Trophoblast cell (in vitro differentiated cells and primary cell): ENCODE data around the gene HOXC5.
"Not testable (repeated sequence)": the region's sequence is repeated elsewhere in the genome, so short reads cannot be mapped to it uniquely, and the experiment has no call there.

Source experiments
- DNase-seq, 2 donors: peaks; one replicate each; pipeline ENCODE4 v3.0.0-alpha.2; 2016
- H2AFZ ChIP-seq: 2 replicates; pipeline ENCODE4 v1.6.1; 2013; ENCODE audit warnings: low read length, moderate library complexity, mild to moderate bottlenecking; ENCODE audit not compliant: insufficient read depth, poor library complexity
- H2AK5ac ChIP-seq: 2 replicates; pipeline ENCODE4 v1.6.1; 2013; ENCODE audit warnings: mild to moderate bottlenecking, low read length
- H2BK120ac ChIP-seq: 2 replicates; pipeline ENCODE4 v1.6.1; 2013; ENCODE audit warnings: low read length, mild to moderate bottlenecking, moderate library complexity; ENCODE audit not compliant: insufficient read depth, poor library complexity
- H2BK12ac ChIP-seq: 2 replicates; pipeline ENCODE4 v1.6.1; 2013; ENCODE audit warnings: mild to moderate bottlenecking, low read length, moderate library complexity
- H2BK5ac ChIP-seq: 2 replicates; pipeline ENCODE4 v1.6.1; 2013; ENCODE audit warnings: low read length, low read depth, moderate library complexity, mild to moderate bottlenecking; ENCODE audit not compliant: poor library complexity
- H3K14ac ChIP-seq: 2 replicates; pipeline ENCODE4 v1.6.1; 2013; ENCODE audit warnings: mild to moderate bottlenecking, low read length
- H3K18ac ChIP-seq: 2 replicates; pipeline ENCODE4 v1.6.1; 2013; ENCODE audit warnings: mild to moderate bottlenecking, low read length
- H3K23ac ChIP-seq: 2 replicates; pipeline ENCODE4 v1.6.1; 2013; ENCODE audit warnings: low read length
- H3K27ac ChIP-seq: 2 replicates; pipeline ENCODE4 v1.5.1; 2013; ENCODE audit warnings: low read depth, mild to moderate bottlenecking, inconsistent platforms, low read length, moderate library complexity
- H3K27me3 ChIP-seq: 2 replicates; pipeline ENCODE4 v1.6.1; 2013; ENCODE audit warnings: inconsistent platforms, mild to moderate bottlenecking, low read length, moderate library complexity; ENCODE audit not compliant: insufficient read depth
- H3K36me3 ChIP-seq, 2 experiments: 1 replicate in 1 of 2; 2 replicates in 1 of 2; pipeline ENCODE4 v1.6.1; 2013; ENCODE audit warnings: low read length in 2 of 2, mild to moderate bottlenecking in 2 of 2, moderate library complexity in 1 of 2; ENCODE audit not compliant: insufficient read depth in 2 of 2, control insufficient read depth in 1 of 2
- H3K4ac ChIP-seq: 2 replicates; pipeline ENCODE4 v1.6.1; 2013; ENCODE audit warnings: low read depth, mild to moderate bottlenecking, low read length, moderate library complexity
- H3K4me1 ChIP-seq, 2 experiments: 1 replicate in 1 of 2; 2 replicates in 1 of 2; pipeline ENCODE4 v1.6.1; 2013; ENCODE audit warnings: low read length in 2 of 2, mild to moderate bottlenecking in 2 of 2, moderate library complexity in 1 of 2; ENCODE audit not compliant: insufficient read depth in 2 of 2, control insufficient read depth in 1 of 2
- H3K4me2 ChIP-seq: 2 replicates; pipeline ENCODE4 v1.6.1; 2013; ENCODE audit warnings: inconsistent platforms, mild to moderate bottlenecking, low read length, moderate library complexity
- H3K4me3 ChIP-seq: 2 replicates; pipeline ENCODE4 v1.5.1; 2013; ENCODE audit warnings: mild to moderate bottlenecking, low read depth, low read length, inconsistent platforms
- H3K79me1 ChIP-seq: one replicate; pipeline ENCODE4 v1.6.1; 2013; ENCODE audit warnings: low read length
- H3K79me2 ChIP-seq: 2 replicates; pipeline ENCODE4 v1.6.1; 2013; ENCODE audit warnings: low read length, mild to moderate bottlenecking; ENCODE audit not compliant: control insufficient read depth, insufficient read depth, poor library complexity
- H3K9ac ChIP-seq: 2 replicates; pipeline ENCODE4 v1.6.1; 2013; ENCODE audit warnings: mild to moderate bottlenecking, low read length
- H3K9me3 ChIP-seq: 2 replicates; pipeline ENCODE4 v1.6.1; 2013; ENCODE audit warnings: low read depth, mild to moderate bottlenecking, control low read depth, inconsistent platforms, low read length; ENCODE audit not compliant: insufficient read depth
- H4K12ac ChIP-seq: 2 replicates; pipeline ENCODE4 v1.6.1; 2013; ENCODE audit warnings: low read depth, mild to moderate bottlenecking, low read length, moderate library complexity
- H4K8ac ChIP-seq: 2 replicates; pipeline ENCODE4 v1.6.1; 2013; ENCODE audit warnings: low read depth, mild to moderate bottlenecking, low read length, moderate library complexity
- H4K91ac ChIP-seq: one replicate; pipeline ENCODE4 v1.6.1; 2013; ENCODE audit warnings: low read depth, mild to moderate bottlenecking, low read length, moderate library complexity
- WGBS: extraction: QIAGEN DNeasy Blood & Tissue Kit; methylation state at CpG from one replicate; pipeline ENCODE4 v1.1.7; 2013; ENCODE audit warnings: missing lambda C conversion rate; ENCODE audit not compliant: insufficient read length, insufficient coverage; ENCODE audit errors: extremely low coverage; 5-methylcytosine and 5-hydroxymethylcytosine counted together

The HOXC5 gene

GRCh38 chr12:54042033-54042432 is 9.2 kb downstream of the HOXC5 start:
- not testable (repeated sequence) for H3K9ac ChIP-seq, H4K91ac ChIP-seq, H2BK12ac ChIP-seq, H2BK5ac ChIP-seq, H3K4me2 ChIP-seq, H3K23ac ChIP-seq, H3K4me3 ChIP-seq, H3K79me2 ChIP-seq, H3K14ac ChIP-seq, H2AK5ac ChIP-seq, H3K36me3 ChIP-seq, DNase-seq, H4K8ac ChIP-seq, H2BK120ac ChIP-seq, H4K12ac ChIP-seq, H3K79me1 ChIP-seq, H2AFZ ChIP-seq, H3K18ac ChIP-seq, H3K4me1 ChIP-seq, H3K4ac ChIP-seq, H3K27ac ChIP-seq
- WGBS: no CpG with 5 or more reads among the region's 6 CpGs
- peaks cover 86% of the 10 kb centered on the region for H3K27me3 ChIP-seq
- H3K9me3 ChIP-seq: peaks cover 12% of the 10 kb centered on the region

GRCh38 chr12:54042970-54043853 is 10.4 kb downstream of the HOXC5 start:
- Histone ChIP-seq H3K18ac (no peak overlapping the region), H3K9ac (no peak overlapping the region), H4K12ac (no peak overlapping the region), H3K4ac (no peak overlapping the region), H3K79me2 (no peaks in the 10 kb centered on the region), H2BK5ac (no peak overlapping the region), H3K4me3 (no peak overlapping the region), H2AFZ (no peak overlapping the region), H3K9me3 (peaks cover 14% of the 10 kb centered on the region), H3K27ac (no peak overlapping the region), H3K23ac (no peak overlapping the region), H3K27me3 (peaks cover 86% of the 10 kb centered on the region), H3K14ac (no peak overlapping the region), H2BK120ac (no peak overlapping the region), H3K4me1 (no peaks in the 10 kb centered on the region), H3K36me3 (no peaks in the 10 kb centered on the region), H2AK5ac (no peak overlapping the region), H2BK12ac (no peak overlapping the region), H3K79me1 (no peaks in the 10 kb centered on the region), H4K91ac (no peak overlapping the region), H4K8ac (no peak overlapping the region), H3K4me2 (no peak overlapping the region)
- no peak for DNase-seq
- no CpG with 5 or more reads among the region's 6 CpGs for WGBS

GRCh38 chr12:54044425-54045103 is 11.7 kb downstream of the HOXC5 start:
- Histone ChIP-seq H3K79me2 (no peaks in the 10 kb centered on the region), H2AK5ac (no peak overlapping the region), H2AFZ (no peak overlapping the region), H3K4me1 (no peaks in the 10 kb centered on the region), H2BK12ac (no peak overlapping the region), H3K23ac (no peak overlapping the region), H3K14ac (no peak overlapping the region), H4K12ac (no peak overlapping the region), H3K27me3 (peaks cover 85% of the 10 kb centered on the region), H3K9me3 (peaks cover 10% of the 10 kb centered on the region), H3K4me2 (no peak overlapping the region), H3K4me3 (no peak overlapping the region), H4K91ac (no peak overlapping the region), H3K79me1 (no peaks in the 10 kb centered on the region), H3K18ac (no peak overlapping the region), H3K27ac (no peak overlapping the region), H3K9ac (no peak overlapping the region), H2BK120ac (no peak overlapping the region), H4K8ac (no peak overlapping the region), H3K36me3 (no peaks in the 10 kb centered on the region), H3K4ac (no peak overlapping the region), H2BK5ac (no peak overlapping the region)
- no peak for DNase-seq
- WGBS: no CpG with 5 or more reads among the region's 5 CpGs

GRCh38 chr12:54045401-54045800 is 12.6 kb downstream of the HOXC5 start:
- Histone ChIP-seq H4K12ac (no peak overlapping the region), H3K79me1 (no peaks in the 10 kb centered on the region), H3K14ac (no peak overlapping the region), H3K23ac (no peak overlapping the region), H3K4me1 (no peaks in the 10 kb centered on the region), H3K27me3 (peaks cover 84% of the 10 kb centered on the region), H3K79me2 (no peaks in the 10 kb centered on the region), H3K18ac (no peak overlapping the region), H3K4ac (no peak overlapping the region), H3K9me3 (peaks cover 6% of the 10 kb centered on the region), H2BK12ac (no peak overlapping the region), H2AFZ (no peak overlapping the region), H2BK120ac (no peak overlapping the region), H2AK5ac (no peak overlapping the region), H3K27ac (no peak overlapping the region), H3K36me3 (no peaks in the 10 kb centered on the region), H4K91ac (no peak overlapping the region), H3K9ac (no peak overlapping the region), H4K8ac (no peak overlapping the region), H2BK5ac (no peak overlapping the region), H3K4me2 (no peak overlapping the region), H3K4me3 (no peak overlapping the region)
- peak in 1 of 2 donors; percentile 57 for DNase-seq
